ENCODE data around the gene PPP1R15A.
"Not testable (repeated sequence)": the region's sequence is repeated elsewhere in the genome, so short reads cannot be mapped to it uniquely, and the experiment has no call there.

PPP1R15A gene

GRCh38 chr19:48858984-48859710 lies 13.1 kb upstream of the PPP1R15A start:
- DNase-seq (ENCODE audit: extremely low read depth in 1 of 2, low read depth in 1 of 2) = peak; percentile 55 to 81

GRCh38 chr19:48859711-48860572 lies 12.3 kb upstream of the PPP1R15A start:
- no peak for DNase-seq (ENCODE audit: extremely low read depth in 1 of 2, low read depth in 1 of 2)

- no peak for DNase-seq (ENCODE audit: extremely low read depth in 1 of 2, low read depth in 1 of 2)
These were observed 10.9 kb upstream of the PPP1R15A start for GRCh38 chr19:48861313-48861712.

- DNase-seq (ENCODE audit: extremely low read depth in 1 of 2, low read depth in 1 of 2) = no peak
These were observed 9.4 kb upstream of the PPP1R15A start for GRCh38 chr19:48862827-48863226.

- DNase-seq (ENCODE audit: extremely low read depth in 1 of 2, low read depth in 1 of 2) = no peak
These were observed 5.5 kb upstream of the PPP1R15A start for GRCh38 chr19:48866692-48867091.

- DNase-seq (ENCODE audit: extremely low read depth in 1 of 2, low read depth in 1 of 2) = no peak
These were observed 5.0 kb upstream of the PPP1R15A start for GRCh38 chr19:48867123-48867745.

GRCh38 chr19:48867746-48868113 lies 4.5 kb upstream of the PPP1R15A start:
- no peak for DNase-seq (ENCODE audit: extremely low read depth in 1 of 2, low read depth in 1 of 2)

GRCh38 chr19:48868114-48868886 lies 3.9 kb upstream of the PPP1R15A start, which contains the start of gene PLEKHA4:
Gene PLEKHA4, minus strand, starts transcription at chr19:48868617. Its CDS starts 997 bp downstream, at chr19:48867620.
- no peak for DNase-seq (ENCODE audit: extremely low read depth in 1 of 2, low read depth in 1 of 2)

- DNase-seq (ENCODE audit: extremely low read depth in 1 of 2, low read depth in 1 of 2) = no peak
These were observed 2.2 kb upstream of the PPP1R15A start for GRCh38 chr19:48870048-48870447.

- DNase-seq (ENCODE audit: extremely low read depth in 1 of 2, low read depth in 1 of 2) = not testable (repeated sequence)
These were observed 595 bp upstream of the PPP1R15A start for GRCh38 chr19:48871471-48872181.

- DNase-seq (ENCODE audit: extremely low read depth in 1 of 2, low read depth in 1 of 2) = peak; percentile 34 to 72
These were observed 759 bp downstream of the PPP1R15A start for GRCh38 chr19:48872884-48873475.

GRCh38 chr19:48873476-48874302 lies 1.5 kb downstream of the PPP1R15A start:
- no peak for DNase-seq (ENCODE audit: extremely low read depth in 1 of 2, low read depth in 1 of 2)

GRCh38 chr19:48874303-48875135 lies 2.3 kb downstream of the PPP1R15A start:
- no peak for DNase-seq (ENCODE audit: extremely low read depth in 1 of 2, low read depth in 1 of 2)

- DNase-seq (ENCODE audit: extremely low read depth in 1 of 2, low read depth in 1 of 2) = not testable (repeated sequence)
These were observed 4.1 kb downstream of the PPP1R15A start for GRCh38 chr19:48876043-48876981.

- no peak for DNase-seq (ENCODE audit: extremely low read depth in 1 of 2, low read depth in 1 of 2)
These were observed 5.6 kb downstream of the PPP1R15A start for GRCh38 chr19:48877855-48878195.

GRCh38 chr19:48878196-48879024 lies 6.2 kb downstream of the PPP1R15A start:
- DNase-seq (ENCODE audit: extremely low read depth in 1 of 2, low read depth in 1 of 2) = no peak

All from stimulated activated CD8-positive, alpha-beta memory T cell treated with anti-CD3 and anti-CD28 coated beads, Interleukin-7, amount 100 ng/mL, for 48 hours (primary cell).